ENCODE results near the gene TFAP2A.

GRCh38 chr6:10401632-10402223 lies 13.1 kb downstream of the TFAP2A start:
- TF ChIP-seq CTCF (conservative IDR thresholded peaks at IDR 0.05; ENCODE audit: low read length) (no peak), EZH2phosphoT487 (IDR thresholded peaks at IDR 0.05; ENCODE audit: borderline replicate concordance) (no peak)

All from Loucy (cell line).